GM19239 (cell line): ENCODE measurements around the gene PRKCE.

Experiments used
- DNase-seq: peaks from one replicate; pipeline ENCODE4 v3.0.0; 2011; ENCODE audit warnings: low spot score; ENCODE audit not compliant: insufficient read length
- FAIRE-seq: peaks from 2 replicates; lab custom pipeline; 2011; peaks lifted over from hg19 to GRCh38; lab: Jason Lieb, UNC

PRKCE gene

DNA sequence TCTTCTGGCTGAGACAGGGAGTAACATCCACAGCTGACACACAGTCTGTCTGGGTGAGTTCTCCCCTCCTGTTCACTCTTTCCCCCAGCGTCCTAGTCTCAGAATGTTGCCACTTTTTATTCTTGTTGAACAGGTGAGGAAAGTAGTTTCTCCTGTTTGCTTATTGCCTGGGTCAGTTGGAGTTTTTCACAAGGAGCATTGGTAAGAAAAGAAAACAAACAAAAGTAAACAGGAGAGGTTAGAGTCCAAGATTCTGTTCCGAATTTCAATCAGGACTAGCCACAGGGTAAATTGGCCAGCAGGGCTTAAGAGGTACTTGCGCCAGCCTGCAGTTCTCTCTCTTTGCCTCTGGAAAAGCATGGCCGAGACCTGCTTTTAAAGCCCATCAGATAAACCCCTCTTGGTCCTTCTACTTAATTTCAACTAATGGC is 390.7 kb downstream of the PRKCE start:
- DNase-seq (no peak), FAIRE-seq (no peak)

DNA sequence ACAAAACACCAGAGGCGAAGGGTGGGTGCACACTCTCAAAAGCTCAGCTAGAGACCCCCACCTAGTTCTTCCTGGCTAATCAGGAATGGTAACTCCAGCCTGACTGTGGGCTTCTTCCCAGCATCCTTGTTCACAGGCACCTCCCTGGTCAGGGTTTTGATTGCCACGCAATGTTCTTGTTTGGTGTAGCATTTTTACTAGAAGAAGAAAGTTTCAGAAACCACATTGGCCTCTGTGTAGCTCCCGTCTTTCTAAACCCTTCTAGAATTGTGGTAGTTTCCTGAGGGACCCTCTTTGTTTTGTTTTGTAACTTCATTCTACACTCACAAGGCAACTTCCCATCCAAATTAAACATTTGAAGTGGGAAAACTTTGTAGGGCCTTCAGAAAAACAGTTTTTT is 391.2 kb downstream of the PRKCE start:
- FAIRE-seq: no peak
- DNase-seq: no peak

DNA sequence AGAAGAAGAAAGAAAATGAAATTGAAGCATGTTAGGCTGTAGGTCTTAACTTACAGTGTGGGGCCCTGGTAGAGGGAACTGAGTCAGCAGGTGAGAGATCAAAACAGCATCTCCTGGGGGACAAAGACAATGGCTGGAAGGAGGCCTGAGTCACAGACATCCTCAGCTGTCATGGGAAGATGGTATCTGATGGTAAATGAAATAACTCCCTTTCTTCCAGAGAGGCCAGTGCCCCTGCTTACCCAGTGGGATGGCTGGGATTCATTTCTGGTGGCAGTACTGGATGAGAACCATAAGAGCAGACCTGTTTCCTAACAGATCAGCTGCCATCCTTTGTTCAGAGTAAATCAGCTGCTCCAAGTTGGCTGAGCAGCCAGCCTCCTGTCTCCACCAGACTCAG is 394.4 kb downstream of the PRKCE start:
- no peak for DNase-seq
- no peak for FAIRE-seq

DNA sequence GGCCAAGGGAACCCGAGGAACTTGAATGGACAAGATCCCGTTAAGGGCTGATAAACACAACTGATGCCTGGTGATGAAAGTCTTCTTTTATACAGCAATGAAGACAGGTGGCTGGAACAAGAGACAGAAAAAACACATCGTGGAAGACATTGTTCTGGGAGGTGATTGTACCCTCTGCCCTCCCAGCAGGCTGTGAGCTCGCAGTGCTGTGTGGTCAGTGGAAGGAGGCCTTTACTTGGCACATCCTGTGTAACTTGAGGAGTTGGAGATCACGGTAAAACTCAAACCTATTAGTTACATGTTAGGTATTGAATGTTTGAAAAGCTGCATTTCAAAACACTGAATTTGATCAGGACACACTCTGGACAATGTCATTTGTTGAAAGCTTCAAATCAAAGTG is 395.8 kb downstream of the PRKCE start:
- no peak for DNase-seq
- no peak for FAIRE-seq

DNA sequence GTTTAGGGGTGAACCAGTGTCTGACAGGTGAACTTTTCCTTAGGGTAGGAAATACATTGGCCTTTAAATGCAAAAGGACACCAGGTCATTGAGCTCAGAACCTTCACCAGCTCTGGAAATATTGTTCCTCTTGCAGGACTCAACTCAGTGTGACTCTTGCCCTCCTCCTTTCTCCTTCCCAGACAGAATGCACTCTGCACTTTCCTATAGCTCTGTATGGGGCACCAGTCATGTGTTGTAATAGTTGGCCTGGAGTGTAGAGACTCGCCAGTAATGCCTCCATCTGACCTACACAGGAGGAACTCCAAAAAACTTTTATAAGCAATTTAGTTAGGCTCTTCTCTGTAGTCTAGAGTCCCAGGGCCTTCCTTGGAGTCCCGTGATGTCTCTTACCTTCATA is 397.2 kb downstream of the PRKCE start:
- DNase-seq (no peak), FAIRE-seq (no peak)

DNA sequence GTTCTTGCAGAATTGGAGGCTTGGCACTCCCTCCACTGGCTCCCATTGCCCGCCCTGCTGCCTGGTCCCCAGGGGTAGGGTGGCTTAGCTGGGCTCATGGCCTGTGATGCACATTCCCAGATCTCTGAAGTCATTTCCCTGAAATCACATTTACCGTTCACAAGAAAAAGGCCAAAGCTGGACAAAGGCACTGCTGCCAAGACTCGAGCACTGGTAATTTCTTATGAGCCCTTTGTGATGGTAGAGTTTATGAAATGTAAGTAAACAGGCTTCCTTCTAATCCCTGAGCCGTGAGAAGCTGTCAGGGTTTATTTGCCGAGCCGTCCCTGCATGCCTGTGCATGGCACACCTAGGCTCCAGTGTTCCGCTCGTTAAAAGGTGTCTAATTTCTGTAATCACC is 398.6 kb downstream of the PRKCE start:
- FAIRE-seq (no peak), DNase-seq (no peak)

DNA sequence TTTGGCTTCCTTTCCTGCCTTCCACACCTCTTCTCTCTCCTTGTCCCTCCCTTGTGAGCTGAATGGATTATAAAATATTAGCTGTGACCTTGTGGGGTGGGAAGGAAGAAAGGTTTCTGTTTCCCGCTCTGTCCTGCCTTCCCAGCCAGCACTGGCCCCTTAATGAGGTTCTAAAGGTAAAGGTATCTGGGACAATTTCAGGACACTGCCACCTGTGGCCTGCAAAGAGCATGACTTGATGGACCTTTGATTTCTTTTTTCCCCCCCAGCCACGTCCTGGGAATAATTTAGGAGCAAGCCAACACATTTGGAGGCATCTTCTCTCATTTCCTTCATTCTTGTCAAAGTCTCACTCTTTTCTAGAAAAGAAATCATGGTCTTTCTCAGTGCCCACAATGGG is 399.0 kb downstream of the PRKCE start:
- FAIRE-seq (no peak), DNase-seq (no peak)

DNA sequence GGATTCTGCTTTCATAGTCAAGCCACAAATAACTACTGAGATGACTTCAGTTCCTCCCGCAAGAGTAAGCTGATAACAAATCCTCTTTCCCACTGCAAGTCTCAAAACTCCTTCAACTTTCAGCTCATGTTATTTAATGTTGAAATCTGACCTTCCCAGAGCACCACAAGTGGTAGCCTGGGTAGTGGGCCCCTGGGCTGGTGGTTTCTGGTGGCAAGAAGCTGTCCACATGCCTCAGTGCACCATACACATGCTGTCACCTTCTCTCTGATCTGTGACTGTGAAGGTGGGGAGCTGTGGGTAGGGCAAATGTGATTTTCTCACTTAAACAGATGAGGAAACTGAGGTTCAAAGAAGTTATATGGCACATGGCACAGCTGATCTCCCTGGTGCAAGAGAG is 399.6 kb downstream of the PRKCE start:
- FAIRE-seq (no peak), DNase-seq (no peak)

DNA sequence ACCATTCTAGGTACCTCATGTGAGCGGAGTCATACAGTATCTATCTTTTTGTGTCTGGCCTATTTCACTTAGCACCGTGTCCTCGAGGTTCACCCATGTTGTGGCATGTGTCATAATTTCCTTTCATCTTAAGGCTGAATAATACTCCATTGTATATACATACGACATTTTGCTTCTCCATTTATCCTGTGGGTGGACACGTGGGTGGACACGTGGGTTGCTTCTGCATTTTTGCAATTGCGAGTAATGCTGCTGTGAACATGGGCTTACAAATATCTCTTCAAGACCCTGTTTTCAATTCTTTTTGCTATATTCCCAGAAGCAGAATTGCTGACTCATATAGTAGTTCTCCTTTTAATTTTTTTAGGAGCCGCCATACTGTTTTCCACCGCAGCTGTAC is 402.1 kb downstream of the PRKCE start:
- no peak for FAIRE-seq
- DNase-seq: no peak

DNA sequence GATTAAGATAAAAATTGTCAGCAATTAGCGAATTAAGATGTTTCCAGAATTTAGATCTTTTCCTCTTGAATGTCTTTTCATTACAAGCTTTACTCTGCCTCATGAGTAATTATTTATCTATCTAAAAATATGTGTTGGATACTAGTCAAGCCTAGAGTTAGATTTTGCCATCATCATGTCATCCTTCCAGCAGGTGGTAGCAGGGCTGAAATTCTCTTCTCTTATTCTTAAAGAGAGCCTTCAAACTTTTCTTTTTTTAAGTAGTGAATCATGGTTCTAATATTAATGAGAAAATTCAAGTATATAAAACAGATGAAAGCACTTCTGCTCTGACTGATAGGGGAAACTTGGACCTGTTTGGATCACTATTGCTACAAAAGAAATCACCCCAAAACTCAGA is 405.1 kb downstream of the PRKCE start:
- FAIRE-seq: no peak

DNA sequence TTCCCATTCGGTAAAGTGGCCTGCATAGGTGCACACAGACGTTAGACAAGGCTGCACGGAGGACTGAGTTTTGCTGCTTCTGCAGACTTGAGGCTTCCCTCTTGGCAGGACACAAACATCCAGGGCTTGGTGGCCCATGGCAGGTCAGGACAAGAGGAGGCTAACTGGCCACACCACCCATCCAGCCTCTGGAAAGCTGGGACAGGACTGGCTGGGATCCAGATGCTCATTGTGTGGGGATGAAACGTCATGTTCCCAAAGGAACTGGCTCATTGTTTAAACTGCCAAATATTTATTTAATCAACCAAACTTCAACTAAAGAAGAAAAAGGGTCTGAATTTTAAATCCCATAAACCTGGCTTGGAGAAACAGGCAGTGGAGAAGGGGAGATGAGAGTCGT is 406.7 kb downstream of the PRKCE start:
- no peak for FAIRE-seq

More for the DNA sequence above, 405.1 kb downstream of the PRKCE start:
- no peak for DNase-seq

DNA sequence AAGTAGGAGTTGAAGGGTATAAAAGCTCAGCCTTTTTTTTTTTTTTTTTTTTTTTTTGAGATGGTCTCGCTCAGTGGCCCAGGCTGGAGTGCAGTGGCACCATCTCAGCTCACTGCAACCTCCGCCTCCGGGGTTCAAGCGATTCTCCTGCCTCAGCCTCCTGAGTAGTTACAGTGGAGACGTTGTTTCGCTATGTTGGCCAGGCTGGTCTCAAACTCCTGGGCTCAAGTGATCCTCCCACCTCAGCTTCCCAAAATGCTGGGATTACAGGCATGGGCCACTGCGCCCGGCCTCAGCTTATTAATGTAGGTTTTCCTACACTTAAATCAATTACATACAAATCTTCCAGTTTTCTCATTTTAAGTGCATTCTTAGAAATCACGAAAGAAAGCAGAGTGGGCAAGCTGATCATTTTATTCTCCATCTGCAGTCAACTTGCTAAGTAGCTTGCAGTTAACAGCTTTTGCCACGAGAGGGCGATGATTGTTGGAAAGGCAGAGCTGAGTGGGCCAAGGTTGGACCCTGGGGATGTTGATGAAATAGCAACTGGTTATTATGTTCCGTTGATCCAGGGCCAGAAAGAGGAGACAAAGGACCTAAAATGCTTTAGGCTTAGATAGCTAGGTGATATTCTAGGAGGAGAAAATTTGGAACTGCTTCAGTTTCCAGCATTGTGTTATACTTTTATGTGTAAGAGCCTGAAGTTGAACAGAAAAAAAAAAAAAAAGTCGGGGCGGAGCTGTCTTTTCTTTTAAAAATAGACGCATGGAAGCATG is 411.4 kb downstream of the PRKCE start:
- DNase-seq (peak; percentile 35), FAIRE-seq (peak; percentile 44)

More for the DNA sequence above, 406.7 kb downstream of the PRKCE start:
- no peak for DNase-seq

DNA sequence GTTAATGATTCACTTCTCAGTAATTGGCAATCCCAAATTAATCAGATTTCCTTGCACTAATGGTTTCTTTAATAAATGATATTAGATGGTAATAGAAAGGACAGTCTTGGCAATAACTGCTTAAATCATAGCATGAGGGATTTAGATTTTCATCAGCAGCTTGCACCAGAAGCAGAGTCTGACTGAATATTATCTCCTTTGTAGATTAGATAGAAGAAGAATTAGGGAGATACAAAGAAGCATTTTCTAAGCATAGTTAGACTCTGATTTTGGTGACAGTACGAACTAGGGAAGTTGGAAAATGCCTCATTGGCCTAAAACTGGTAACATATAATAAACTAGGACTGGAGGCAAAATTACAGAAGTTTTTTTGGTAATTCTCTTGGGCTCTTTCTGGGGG is 412.9 kb downstream of the PRKCE start:
- DNase-seq (no peak), FAIRE-seq (no peak)

DNA sequence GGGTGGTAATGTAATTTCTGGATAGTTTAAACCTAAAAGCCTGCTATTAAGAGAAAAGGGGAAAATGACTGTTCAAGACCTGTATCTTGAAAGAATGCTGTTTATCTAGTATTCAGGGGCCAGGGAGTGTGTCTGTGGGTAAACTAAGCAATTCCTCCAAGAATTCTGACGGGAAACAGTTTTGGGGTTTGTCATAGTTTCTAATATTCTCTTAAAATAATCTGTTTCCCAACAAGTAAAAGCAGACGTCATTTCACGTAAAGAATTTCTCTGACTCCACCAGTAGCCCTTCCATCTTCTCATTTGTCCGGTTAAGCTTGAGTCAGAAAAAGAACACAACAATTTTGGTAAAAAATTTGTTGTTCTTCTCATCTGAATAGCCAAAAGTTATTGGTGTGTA is 413.7 kb downstream of the PRKCE start:
- DNase-seq (no peak), FAIRE-seq (no peak)

DNA sequence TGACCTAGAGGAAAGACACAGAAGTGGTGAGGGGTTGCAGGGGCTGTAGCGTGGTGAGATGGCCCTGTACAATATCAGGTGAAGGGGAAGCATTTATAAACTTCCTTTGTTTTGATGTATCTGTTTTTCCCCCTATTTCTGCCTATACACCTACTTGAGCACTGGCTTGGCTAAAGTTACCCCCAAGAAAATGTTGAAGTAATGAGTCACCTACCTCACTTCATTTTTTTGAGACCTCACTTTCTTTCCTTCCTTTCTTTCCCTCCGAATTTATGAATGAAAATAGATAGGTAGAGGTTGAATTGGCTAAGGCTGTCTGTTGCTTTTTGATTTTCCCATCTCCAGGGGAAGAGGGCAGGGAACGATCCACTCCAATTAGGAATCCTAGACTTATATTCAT is 414.6 kb downstream of the PRKCE start:
- DNase-seq: no peak
- FAIRE-seq: no peak

DNA sequence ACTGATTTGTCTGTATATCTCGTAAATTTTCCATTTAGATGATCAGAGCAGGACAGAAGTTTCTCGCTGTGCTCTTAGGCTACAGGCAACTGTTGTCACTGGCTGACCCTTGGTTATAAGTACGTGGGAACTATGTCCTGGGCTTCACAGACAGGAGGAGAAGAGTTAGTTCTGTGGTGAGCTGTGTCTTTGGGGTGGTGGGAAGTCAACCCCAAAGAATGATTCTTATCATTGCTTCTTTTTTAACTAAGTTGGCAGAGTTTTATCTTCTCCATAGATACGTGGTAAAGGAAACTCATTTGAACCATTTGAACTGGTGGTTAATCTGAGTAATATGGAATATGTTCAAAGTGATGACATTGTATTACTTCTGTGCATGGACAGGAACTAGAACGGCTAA is 415.1 kb downstream of the PRKCE start:
- FAIRE-seq (no peak), DNase-seq (no peak)

DNA sequence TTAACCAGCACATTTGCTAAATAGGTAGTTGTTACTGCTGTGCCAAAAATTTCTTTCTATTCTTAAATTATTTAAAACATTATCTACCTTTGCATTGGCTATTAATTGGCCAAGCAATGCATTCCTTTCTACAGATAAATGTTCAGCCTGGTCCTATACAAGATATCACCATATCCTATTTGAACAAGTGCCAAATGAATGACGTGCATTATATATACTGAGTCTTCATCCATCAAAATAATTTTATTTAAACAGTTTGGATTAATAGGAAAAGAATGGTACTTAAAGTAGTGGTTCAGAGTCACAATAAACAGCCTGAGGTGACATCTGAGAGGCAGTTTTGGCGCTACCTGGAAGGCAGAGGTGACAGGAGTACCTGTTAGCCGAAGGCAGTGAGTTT is 415.6 kb downstream of the PRKCE start:
- no peak for FAIRE-seq

DNA sequence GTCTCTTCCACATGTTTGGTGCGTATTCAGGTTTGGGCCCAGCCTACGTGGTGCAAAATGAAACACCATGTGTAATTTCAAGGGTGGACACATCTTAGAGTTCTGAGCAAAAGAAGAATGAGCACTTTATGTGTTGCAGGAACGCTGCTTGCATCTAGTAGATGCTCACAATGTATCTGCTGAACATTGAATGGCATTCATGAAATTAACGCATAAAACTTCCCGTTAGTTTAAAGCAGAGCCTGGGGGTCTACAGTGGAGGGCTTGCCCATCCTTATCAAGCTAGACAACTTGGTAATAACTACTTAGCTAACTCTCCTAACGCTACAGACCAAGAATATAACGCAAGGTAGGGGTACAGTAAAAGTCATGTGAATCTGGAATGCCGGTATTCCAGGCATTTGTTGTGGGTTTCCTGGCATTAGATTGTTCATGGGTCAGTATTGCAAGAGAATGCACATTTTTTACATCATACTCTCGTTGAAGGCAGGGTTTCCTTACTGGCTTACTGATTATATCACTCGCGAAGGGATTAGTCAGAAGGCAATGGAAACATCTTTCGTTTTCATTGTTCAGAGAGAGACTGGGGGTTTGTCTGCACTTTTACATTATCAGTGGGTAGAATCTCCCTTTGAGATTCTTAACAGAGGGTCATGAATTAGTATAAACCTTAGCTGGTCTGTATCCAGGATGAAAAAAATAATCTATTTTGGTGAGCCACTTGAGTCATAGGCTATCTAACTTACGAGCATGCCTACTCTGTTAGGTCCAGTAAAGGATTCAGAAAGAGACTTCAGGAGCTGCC is 416.2 kb downstream of the PRKCE start:
- no peak for FAIRE-seq

More for the DNA sequence above, 415.6 kb downstream of the PRKCE start:
- DNase-seq: no peak

DNA sequence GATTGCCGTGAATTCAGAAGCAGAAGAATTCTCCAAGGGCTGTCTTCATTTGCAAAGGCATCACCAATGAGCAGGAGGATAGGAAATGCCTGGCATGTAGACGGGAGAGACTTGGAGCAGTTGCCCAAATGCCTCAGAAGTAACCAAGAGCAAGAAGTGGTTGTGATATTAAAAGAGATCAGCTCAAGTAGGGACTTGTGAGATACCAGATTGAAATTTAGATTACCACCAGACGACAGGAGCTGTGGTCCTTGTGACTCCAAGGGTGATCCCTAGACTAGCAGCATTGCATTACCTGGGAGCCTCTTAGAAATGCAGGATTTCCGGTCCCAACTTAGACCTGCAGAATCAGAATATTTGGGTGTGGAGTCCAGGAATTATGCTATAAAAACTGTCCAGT is 417.2 kb downstream of the PRKCE start:
- FAIRE-seq (no peak), DNase-seq (no peak)

More for the DNA sequence above, 416.2 kb downstream of the PRKCE start:
- no peak for DNase-seq

DNA sequence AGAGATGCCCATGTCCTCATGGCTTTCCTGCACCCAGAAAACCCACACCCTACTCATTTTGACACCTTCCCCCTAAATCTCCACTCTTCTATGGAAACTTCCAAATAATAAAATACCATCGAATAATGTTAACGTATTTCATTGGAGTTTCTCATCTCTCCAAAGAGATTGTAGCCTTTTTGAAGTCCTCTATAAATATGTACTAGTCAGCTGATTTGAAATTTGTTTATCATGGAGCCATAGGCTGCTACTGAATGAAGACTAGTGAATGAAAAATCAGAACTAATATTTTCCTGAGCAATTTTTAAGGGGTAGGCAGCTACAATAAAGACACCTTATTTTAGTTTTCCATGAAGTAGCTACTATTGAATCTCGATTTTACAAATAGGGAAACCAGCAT is 419.6 kb downstream of the PRKCE start:
- no peak for DNase-seq
- FAIRE-seq: no peak

DNA sequence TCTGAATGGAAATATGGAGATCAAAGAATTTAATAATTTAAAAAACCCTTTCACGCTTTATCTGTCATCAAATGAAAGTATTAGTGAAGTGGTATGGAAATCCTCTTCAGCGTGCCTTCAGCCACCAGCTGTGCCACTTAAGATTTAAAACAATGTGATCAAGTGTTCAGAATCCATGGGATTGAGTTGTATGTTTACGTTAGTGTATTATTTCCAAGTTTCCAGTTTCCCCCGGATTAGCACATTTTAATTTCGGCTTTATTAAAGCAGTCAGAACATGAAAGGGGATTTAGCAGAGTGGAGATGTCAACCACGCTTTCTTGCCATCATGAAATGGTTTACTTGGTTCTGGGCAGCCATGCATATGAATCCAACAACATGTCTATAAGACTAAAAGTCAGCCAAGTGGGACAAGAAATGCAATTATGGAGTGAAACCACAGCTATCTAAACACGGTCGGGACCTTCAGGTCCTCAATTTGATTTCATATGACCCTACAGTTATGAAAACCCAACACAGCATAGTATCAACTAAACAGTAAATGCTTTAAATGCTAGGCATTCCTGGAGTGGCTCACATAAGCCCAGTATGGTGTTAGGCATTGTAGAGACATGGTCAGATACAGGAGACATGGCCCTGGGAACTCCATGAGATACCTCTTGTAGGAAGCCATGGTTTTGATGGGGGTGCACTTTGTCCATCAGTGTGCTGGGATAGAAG is 420.8 kb downstream of the PRKCE start:
- FAIRE-seq (no peak), DNase-seq (no peak)
